HG02970 (cell line): ENCODE results near the gene ARFGAP1.
"Not testable (repeated sequence)": the region's sequence is repeated elsewhere in the genome, so short reads cannot be mapped to it uniquely, and the experiment has no call there.

ENCODE experiments used
- ATAC-seq: cut with Tn5 transposase; IDR thresholded peaks from one replicate; pipeline ENCODE4 v1.9.1; 2021; ENCODE audit warnings: mild to moderate bottlenecking, moderate library complexity, moderate number of reproducible peaks; ENCODE audit not compliant: unreplicated experiment, low FRiP score

ARFGAP1 gene

GRCh38 chr20:63239431-63239830 is 33.2 kb upstream of the ARFGAP1 start:
- no peak for ATAC-seq

DNA sequence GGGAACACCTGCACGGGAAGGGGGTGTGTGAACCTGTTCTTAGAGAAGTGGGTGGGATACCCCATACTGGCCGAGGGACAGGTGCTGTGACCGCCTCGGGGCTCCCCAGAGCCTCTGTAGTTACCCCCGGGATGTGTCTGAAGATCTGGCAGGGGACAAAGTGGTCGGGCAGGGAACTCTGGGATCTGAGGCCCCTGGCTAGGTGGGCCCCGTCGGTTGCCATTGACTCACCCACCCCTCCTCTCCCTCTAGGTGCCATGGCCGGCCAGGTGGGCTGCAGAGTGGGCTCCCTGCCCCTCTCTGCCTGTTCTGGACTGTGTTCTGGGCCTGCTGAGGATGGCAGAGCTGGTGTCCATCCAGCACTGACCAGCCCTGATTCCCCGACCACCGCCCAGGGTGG is 32.6 kb upstream of the ARFGAP1 start:
- no peak for ATAC-seq

- ATAC-seq, result no peak
Measured at GRCh38 chr20:63241272-63241671, 31.3 kb upstream of the ARFGAP1 start.

GRCh38 chr20:63242736-63243135 is 29.9 kb upstream of the ARFGAP1 start:
- ATAC-seq, result no peak

DNA sequence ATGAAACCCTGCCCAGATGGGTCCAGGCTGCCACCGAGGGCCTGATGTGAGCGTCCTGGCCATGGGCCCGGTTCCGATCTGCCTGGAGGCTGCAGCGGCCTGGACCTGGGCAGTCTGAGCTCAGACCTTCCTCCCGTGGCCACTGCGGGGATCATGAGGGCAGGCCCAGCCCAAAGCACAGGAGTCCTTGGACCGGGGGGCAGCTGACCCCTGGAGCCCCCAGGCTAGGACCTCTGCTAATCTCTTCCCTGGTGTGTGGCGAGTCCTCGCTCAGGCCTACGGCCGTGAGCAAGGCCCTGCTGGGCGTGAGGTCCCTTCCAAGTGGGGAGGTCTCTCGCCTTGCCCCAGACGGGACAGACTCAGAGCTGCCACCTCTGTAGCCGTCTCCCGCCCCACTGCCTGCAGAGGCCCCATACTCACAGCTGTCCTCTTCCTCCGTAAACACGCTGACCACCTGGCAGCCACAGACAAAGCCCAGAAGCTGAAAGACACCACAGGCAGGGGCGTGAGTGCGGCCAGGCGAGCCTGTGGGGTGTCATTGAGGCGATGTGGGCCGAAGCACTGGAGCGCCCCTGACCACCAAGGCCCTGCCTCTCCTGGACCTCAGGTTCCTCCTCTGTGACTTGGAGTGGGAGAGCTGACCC is 28.9 kb upstream of the ARFGAP1 start:
- ATAC-seq, result no peak

GRCh38 chr20:63244468-63244867 is 28.1 kb upstream of the ARFGAP1 start:
- no peak for ATAC-seq

GRCh38 chr20:63246490-63247288 is 25.9 kb upstream of the ARFGAP1 start:
- ATAC-seq, result no peak

- ATAC-seq, result no peak
Measured at GRCh38 chr20:63247671-63248228, 24.9 kb upstream of the ARFGAP1 start.

GRCh38 chr20:63248835-63249591 is 23.6 kb upstream of the ARFGAP1 start:
- ATAC-seq, result no peak

DNA sequence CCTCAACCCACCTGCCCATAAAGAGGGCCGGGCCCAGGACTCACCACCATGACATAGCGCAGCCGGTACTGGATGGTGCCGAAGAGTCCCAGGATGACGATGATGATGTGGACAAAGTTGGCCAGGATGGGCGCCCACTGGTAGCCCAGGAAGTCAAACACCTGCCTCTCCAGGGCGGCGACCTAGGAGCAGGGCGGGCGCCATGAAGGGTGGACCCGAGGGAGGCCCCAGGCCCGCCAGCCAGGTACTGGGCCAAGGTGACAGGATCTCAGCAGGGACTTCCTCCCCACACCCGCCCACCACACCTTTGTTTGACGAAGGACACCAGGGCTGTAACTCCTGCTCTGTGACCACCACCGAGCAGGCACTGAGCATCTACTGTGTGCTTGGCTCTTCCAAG is 22.7 kb upstream of the ARFGAP1 start:
- no peak for ATAC-seq

DNA sequence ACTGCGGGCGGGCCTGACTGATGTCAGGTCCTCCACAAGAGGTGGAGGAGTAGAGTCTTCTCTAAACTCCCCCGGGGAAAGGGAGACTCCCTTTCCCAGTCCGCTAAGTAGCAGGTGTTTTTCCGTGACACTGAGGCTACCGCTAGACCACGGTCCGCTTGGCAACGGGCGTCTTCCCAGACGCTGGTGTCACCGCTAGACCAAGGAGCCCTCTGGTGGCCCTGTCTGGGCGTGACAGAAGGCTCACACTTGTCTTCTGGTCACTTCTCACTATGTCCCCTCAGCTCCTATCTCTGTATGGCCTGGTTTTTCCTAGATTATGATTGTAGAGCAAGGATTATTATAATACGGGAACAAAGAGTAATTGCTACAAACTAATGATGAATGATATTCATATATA is 21.3 kb upstream of the ARFGAP1 start:
- not testable (repeated sequence) for ATAC-seq

GRCh38 chr20:63252284-63252711 is 20.3 kb upstream of the ARFGAP1 start:
- ATAC-seq, result no peak

DNA sequence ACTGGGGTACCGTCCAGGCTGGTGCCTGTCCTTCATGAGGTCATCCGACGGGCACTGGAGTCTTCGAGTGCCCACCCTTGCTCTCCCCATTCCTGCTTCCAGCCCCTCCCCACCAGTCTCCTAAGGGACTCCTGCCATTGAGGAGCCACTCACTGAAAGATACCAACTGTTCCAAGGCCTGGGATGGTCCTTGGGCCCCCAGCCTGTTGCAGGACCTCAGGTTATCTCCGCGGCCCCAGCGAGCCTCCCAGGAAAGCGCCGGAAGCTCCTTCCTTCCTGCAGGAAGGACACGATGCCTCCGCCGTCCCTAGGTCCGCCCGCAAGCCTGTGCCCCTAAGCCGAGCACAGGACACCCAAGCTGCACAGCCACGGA is 19.6 kb upstream of the ARFGAP1 start:
- no peak for ATAC-seq

GRCh38 chr20:63253438-63254231 is 19.0 kb upstream of the ARFGAP1 start:
- ATAC-seq, result no peak

DNA sequence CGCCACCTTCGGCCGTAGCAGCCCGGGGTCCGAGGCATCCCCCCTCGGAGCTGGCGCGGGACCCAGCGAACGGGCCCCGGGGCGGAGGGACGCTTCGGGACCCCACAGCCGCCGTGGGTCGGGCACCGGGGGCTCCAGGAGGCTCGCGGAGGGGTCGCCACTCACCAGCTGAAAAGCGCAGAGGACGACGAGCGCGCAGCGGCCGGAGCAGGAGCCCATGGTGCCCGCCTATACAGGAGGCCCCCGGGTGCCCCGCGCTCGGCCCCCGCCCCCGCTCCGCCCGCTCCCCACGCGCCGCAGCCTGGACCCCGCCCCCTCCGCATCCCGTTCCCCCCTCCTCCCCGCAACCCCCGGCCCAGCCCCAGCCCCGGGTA is 18.4 kb upstream of the ARFGAP1 start, which contains the start of gene NKAIN4:
Gene NKAIN4, minus strand, starts transcription at position 232 of the 374 bp plus-strand sequence. Its CDS starts 13 bp downstream, at position 219.
- no peak for ATAC-seq

DNA sequence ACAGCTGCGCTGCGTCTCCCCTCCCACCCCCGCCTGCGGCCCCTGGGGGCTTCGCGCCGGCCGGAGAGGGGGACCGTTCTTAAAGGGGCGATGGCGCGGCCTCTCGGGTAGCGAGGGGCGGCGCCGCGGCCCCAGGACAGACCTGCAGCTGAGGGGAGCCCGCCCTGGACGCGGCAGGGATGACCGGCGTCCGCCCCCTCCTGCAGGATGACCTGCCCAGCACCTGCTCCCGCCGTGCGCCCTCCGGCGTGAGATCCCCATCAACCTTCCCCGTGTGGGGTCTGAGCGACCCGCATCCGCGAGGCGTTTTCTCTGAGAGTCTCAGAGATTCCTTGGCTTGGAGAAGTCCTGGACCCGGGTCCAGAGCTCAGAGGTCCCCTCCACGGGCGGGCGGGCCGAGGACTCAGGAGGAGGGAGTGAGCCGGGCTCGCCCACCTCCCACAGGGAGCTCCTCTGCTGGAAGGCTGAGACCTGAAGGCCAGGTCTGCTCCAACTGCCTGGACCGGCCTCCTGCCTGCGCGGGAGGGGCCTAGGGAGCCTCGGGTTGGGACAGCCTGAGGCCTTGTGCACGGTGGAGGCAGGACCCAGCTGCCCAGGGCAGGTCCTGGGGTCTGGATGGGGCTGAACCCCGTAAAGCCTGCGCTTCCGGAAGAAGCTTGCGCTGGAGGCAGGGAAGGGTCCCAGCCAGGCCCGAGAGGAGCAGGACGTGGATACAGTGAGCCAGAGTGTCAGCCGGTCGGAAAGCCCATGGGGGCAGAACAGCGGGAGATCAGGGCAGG is 17.8 kb upstream of the ARFGAP1 start:
- ATAC-seq, result no peak

GRCh38 chr20:63255931-63256704 is 16.5 kb upstream of the ARFGAP1 start:
- ATAC-seq, result no peak

DNA sequence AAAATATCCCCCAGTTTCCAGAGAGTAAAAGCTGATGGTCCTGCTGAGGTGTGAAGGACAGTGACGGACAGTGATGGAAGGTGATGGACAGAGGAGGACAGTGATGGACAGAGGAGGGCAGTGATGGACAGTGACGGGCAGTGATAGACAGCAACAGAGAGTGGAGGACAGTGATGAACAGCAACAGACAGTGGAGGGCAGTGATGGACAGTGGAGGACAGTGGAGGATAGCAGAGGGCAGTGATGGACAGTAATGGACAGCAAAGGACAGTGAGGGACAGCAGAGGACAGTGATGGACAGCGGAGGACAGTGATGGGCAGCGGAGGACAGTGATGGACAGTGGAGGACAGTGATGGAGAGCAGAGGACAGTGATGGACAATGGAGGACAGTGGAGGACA is 15.7 kb upstream of the ARFGAP1 start:
- ATAC-seq, result no peak

DNA sequence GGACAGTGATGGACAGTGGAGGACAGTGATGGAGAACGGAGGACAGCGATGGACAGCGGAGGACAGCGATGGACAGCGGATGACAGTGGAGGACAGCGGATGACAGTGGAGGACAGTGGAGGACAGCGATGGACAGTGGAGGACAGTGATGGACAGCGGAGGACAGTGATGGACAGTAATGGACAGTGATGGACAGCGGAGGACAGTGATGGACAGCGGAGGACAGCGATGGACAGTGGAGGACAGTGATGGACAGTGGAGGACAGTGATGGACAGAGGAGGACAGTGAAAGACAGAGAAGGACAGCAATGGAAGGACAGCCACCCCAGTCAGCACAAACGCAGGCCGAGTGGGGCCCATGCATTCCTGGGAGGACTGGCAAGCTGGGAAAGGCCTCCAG is 15.0 kb upstream of the ARFGAP1 start:
- no peak for ATAC-seq
